ENCODE measurements around the gene NAA16.

GRCh38 chr13:41418027-41418426 is 107.0 kb downstream of the NAA16 start:
- TF ChIP-seq POLR2AphosphoS5 (IDR thresholded peaks at IDR 0.05; ENCODE audit: borderline replicate concordance, low read depth, low read length): no peak
- TF ChIP-seq EZH2 (IDR thresholded peaks at IDR 0.05): no peak
- no peak for TF ChIP-seq FOXP2 (optimal IDR thresholded peaks at IDR 0.05; ENCODE audit: control extremely low read depth, extremely low read length, insufficient read depth)
